Fibroblast of skin of back (primary cell): ENCODE results near the gene ELMO1.

ENCODE experiments used
- DNase-seq: peaks from one replicate; pipeline ENCODE4 v3.0.0-alpha.2; 2013

The ELMO1 gene

GRCh38 chr7:36898186-36898585, 550.5 kb downstream of the ELMO1 start:
- DNase-seq: no peak

GRCh38 chr7:36896956-36897590, 551.6 kb downstream of the ELMO1 start:
- no peak for DNase-seq

GRCh38 chr7:36896418-36896817, 552.2 kb downstream of the ELMO1 start:
- DNase-seq: no peak

- DNase-seq: no peak
Measured at GRCh38 chr7:36895192-36895591, 553.5 kb downstream of the ELMO1 start.

GRCh38 chr7:36894190-36894589, 554.5 kb downstream of the ELMO1 start:
- no peak for DNase-seq

- DNase-seq: no peak
Measured at GRCh38 chr7:36889182-36889581, 559.5 kb downstream of the ELMO1 start.

- no peak for DNase-seq
Measured at GRCh38 chr7:36887969-36888368, 560.7 kb downstream of the ELMO1 start.

GRCh38 chr7:36887233-36887632, 561.4 kb downstream of the ELMO1 start:
- DNase-seq: no peak

GRCh38 chr7:36884910-36885309, 563.8 kb downstream of the ELMO1 start:
- DNase-seq: no peak

GRCh38 chr7:36884351-36884750, 564.3 kb downstream of the ELMO1 start:
- DNase-seq: no peak

- DNase-seq: no peak
Measured at GRCh38 chr7:36881233-36881874, 567.3 kb downstream of the ELMO1 start.

- DNase-seq: no peak
Measured at GRCh38 chr7:36880108-36880507, 568.6 kb downstream of the ELMO1 start.

- DNase-seq: no peak
Measured at GRCh38 chr7:36879021-36879420, 569.6 kb downstream of the ELMO1 start.

GRCh38 chr7:36878288-36878687, 570.4 kb downstream of the ELMO1 start:
- DNase-seq: no peak

- no peak for DNase-seq
Measured at GRCh38 chr7:36875794-36876193, 572.9 kb downstream of the ELMO1 start.

GRCh38 chr7:36874041-36874440, 574.6 kb downstream of the ELMO1 start:
- no peak for DNase-seq

GRCh38 chr7:36871863-36872262, 576.8 kb downstream of the ELMO1 start:
- DNase-seq: no peak

GRCh38 chr7:36871355-36871738, 577.3 kb downstream of the ELMO1 start:
- no peak for DNase-seq

- no peak for DNase-seq
Measured at GRCh38 chr7:36870625-36871354, 577.9 kb downstream of the ELMO1 start.

- DNase-seq: no peak
Measured at GRCh38 chr7:36868727-36869411, 579.8 kb downstream of the ELMO1 start.

- no peak for DNase-seq
Measured at GRCh38 chr7:36865019-36865418, 583.6 kb downstream of the ELMO1 start.

GRCh38 chr7:36863901-36864701, 584.6 kb downstream of the ELMO1 start:
- DNase-seq: no peak
